Measurements from ENCODE around the gene GATM. TPM values are rescaled to one million over a fixed set of nuclear protein-coding genes. Genes with fewer than 3 reads are reported as not detected.

GATM gene
- total RNA-seq, 1 donor from 2014 or later = 0.30 TPM

DNA sequence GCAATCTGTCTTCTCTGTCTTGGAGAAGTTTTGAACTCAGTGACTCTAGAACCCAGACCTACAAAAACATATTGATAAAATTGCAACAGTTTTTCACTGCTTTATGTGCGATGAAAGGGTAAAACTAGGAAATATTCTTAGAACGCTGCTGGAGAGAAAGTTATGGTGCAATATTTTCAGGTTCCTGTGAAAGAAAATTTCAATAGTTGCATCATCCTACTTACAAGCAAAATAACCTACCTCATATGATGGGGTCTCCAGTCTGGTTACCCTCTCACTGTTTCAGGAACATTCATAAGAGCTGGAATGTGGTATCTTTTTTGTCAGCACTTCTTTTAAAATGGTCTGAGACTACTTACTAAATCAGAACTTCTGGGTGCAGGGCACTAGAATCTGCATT is 27.1 kb downstream of the GATM start:
- no peak overlapping the region for H3K4me3 Mint-ChIP-seq (ENCODE audit: unreplicated experiment)
- DNase-seq (ENCODE audit: low spot score) = no peak
- H3K27me3 Mint-ChIP-seq (ENCODE audit: low read depth) = peaks cover 25% of the 10 kb centered on the region
- H3K36me3 Mint-ChIP-seq (ENCODE audit: low read depth) = no peaks in the 10 kb centered on the region
- H3K27ac Mint-ChIP-seq (ENCODE audit: unreplicated experiment) = no peak overlapping the region
- no peak for TF ChIP-seq CTCF (IDR thresholded peaks at IDR 0.05)
- H3K9me3 Mint-ChIP-seq (ENCODE audit: low read depth) = no peaks in the 10 kb centered on the region
- peaks cover 5% of the 10 kb centered on the region for H3K4me1 Mint-ChIP-seq (ENCODE audit: low read depth)

GRCh38 chr15:45349623-45350022 is 28.7 kb downstream of the GATM start:
- no peak for TF ChIP-seq CTCF (IDR thresholded peaks at IDR 0.05)
- peaks cover 25% of the 10 kb centered on the region for H3K27me3 Mint-ChIP-seq (ENCODE audit: low read depth)
- H3K4me3 Mint-ChIP-seq (ENCODE audit: unreplicated experiment) = no peak overlapping the region

GRCh38 chr15:45347989-45348388 is 30.4 kb downstream of the GATM start:
- no peak overlapping the region for H3K4me3 Mint-ChIP-seq (ENCODE audit: unreplicated experiment)
- TF ChIP-seq CTCF (IDR thresholded peaks at IDR 0.05) = no peak
- no peak for DNase-seq (ENCODE audit: low spot score)
- H3K36me3 Mint-ChIP-seq (ENCODE audit: low read depth) = no peaks in the 10 kb centered on the region
- peaks cover 21% of the 10 kb centered on the region for H3K27me3 Mint-ChIP-seq (ENCODE audit: low read depth)
- H3K9me3 Mint-ChIP-seq (ENCODE audit: low read depth) = no peaks in the 10 kb centered on the region
- H3K27ac Mint-ChIP-seq (ENCODE audit: unreplicated experiment) = no peak overlapping the region
- peaks cover 9% of the 10 kb centered on the region for H3K4me1 Mint-ChIP-seq (ENCODE audit: low read depth)

More at GRCh38 chr15:45349623-45350022, 28.7 kb downstream of the GATM start:
- DNase-seq (ENCODE audit: low spot score) = no peak
- peaks cover 9% of the 10 kb centered on the region for H3K4me1 Mint-ChIP-seq (ENCODE audit: low read depth)
- no peaks in the 10 kb centered on the region for H3K36me3 Mint-ChIP-seq (ENCODE audit: low read depth)
- no peak overlapping the region for H3K27ac Mint-ChIP-seq (ENCODE audit: unreplicated experiment)
- no peaks in the 10 kb centered on the region for H3K9me3 Mint-ChIP-seq (ENCODE audit: low read depth)

DNA sequence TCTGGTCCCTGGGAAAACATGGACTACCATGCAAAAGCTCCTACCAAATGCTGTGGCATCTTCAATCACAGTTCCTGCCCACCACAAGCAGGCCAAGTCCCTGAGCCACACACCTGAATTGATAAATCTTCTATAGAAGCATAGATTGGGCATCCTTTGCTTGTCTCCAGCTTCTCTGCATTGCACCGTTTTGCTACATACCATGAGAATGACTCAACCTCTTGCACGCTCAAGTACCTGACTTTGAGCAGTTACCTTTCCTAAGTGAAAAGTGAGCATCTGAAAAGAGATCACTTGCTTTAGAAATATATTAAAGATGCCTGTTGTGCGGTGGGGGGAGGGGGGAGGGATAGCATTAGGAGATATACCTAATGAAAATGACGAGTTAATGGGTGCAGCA is 31.3 kb downstream of the GATM start:
- Mint-ChIP-seq H3K27me3 (ENCODE audit: low read depth) (peaks cover 19% of the 10 kb centered on the region), H3K9me3 (ENCODE audit: low read depth) (no peaks in the 10 kb centered on the region), H3K27ac (ENCODE audit: unreplicated experiment) (no peak overlapping the region), H3K4me3 (ENCODE audit: unreplicated experiment) (no peak overlapping the region), H3K4me1 (ENCODE audit: low read depth) (peaks cover 9% of the 10 kb centered on the region), H3K36me3 (ENCODE audit: low read depth) (no peaks in the 10 kb centered on the region)
- no peak for TF ChIP-seq CTCF (IDR thresholded peaks at IDR 0.05)
- no peak for DNase-seq (ENCODE audit: low spot score)

DNA sequence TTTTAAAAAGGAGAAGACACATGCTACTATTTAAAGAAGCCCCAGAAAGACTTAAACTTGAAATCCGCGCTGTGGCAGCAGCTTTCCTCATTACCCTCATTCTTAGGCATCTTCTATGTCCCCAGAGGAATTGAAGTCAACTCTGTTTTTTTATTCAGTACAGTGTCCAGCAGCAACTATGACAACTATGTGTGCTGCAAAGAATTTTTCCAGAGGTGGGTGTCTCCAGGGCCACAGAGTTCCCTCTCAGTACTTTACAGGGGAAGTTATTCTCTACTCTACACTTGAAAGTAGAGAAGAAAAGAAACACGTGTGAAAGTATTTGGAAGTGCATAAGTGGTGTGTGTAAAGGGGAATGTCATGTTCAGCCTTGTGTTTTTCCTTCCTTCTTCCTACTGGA is 32.0 kb downstream of the GATM start:
- DNase-seq (ENCODE audit: low spot score) = no peak
- Mint-ChIP-seq H3K4me3 (ENCODE audit: unreplicated experiment) (no peak overlapping the region), H3K9me3 (ENCODE audit: low read depth) (no peaks in the 10 kb centered on the region), H3K4me1 (ENCODE audit: low read depth) (peaks cover 9% of the 10 kb centered on the region), H3K27me3 (ENCODE audit: low read depth) (peaks cover 19% of the 10 kb centered on the region), H3K27ac (ENCODE audit: unreplicated experiment) (no peak overlapping the region), H3K36me3 (ENCODE audit: low read depth) (no peaks in the 10 kb centered on the region)
- no peak for TF ChIP-seq CTCF (IDR thresholded peaks at IDR 0.05)
